Measurements from ENCODE around the gene SUB1. TPM values are rescaled to one million over a fixed set of nuclear protein-coding genes. Genes with fewer than 3 reads are reported as not detected.

The SUB1 gene
- 371 and 389 TPM in 2 replicates for total RNA-seq

DNA sequence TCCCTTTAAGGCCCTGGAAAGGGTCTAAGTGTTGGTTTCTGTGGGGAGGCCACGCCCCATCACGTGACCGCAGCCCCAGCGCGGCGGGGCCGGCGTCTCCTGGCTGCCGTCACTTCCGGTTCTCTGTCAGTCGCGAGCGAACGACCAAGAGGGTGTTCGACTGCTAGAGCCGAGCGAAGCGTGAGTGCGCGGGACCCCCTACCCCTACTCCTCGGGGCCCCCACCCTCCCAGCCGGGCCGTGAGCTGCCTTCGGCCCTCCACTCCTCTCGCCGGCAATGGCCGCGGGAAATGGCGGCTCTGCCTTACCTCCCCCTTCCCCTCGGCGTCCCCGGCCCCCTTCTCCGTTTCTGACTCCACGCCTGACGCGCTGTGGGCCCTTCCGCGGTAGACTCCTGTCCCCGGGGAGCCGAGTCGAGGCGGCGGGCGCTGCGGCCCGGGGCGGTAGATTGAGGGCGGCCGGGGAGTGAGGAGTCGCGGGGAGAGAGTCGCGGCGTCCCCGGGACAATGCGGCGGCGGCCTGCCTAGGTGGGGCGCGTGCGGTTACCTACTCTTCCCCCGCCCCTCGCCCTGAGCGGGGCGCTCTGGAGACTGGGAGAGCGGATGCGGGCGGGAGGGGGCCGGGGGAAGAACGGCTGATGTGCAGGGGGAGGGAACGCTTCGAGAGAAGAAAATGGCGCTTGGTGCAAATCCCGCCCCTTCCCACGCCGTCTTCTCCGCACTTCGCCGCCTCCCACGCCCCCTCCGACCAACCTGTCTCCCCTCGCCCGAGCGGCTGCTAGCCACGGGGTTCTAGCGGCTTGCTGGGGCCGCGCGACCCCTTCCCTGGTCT is at the start of gene SUB1:
Gene SUB1, plus strand, starts transcription at position 112 of the 830 bp plus-strand sequence. CDS start 2,956 bp downstream, outside the sequence.

Other genes starting within 250 kb of the SUB1 start
- 94.0 and 101 TPM in 2 replicates for gene ZFR, start 140.8 kb upstream of the SUB1 start, total RNA-seq
- gene NPR3, start 125.8 kb downstream of the SUB1 start, total RNA-seq = 0.13 and 0.14 TPM in 2 replicates

Measured in thoracic aorta endothelial cell (primary cell).